Myocyte (in vitro differentiated cells): Measurements from ENCODE around the gene POLD2. TPM values are rescaled to one million over a fixed set of nuclear protein-coding genes. Genes with fewer than 3 reads are reported as not detected.
A peak's percentile ranks its signal among the peaks of the same experiment; 100 is the strongest.

Experiments
- DNase-seq: peaks from one replicate; pipeline ENCODE4 v3.0.0-alpha.2; 2012; ENCODE audit warnings: low read depth
- total RNA-seq: library from RNA; depleted of rRNA; stranded (reverse); fragments of >200 nt; gene quantifications from 2 replicates; pipeline ENCODE4 v1.2.3, GENCODE V29; 2014

POLD2 gene
- total RNA-seq, 1 donor from 2014 or later: 199 TPM

GRCh38 chr7:44152971-44153947 is 29.9 kb upstream of the POLD2 start:
- no peak for DNase-seq

- DNase-seq: no peak
Measured at GRCh38 chr7:44151956-44152355, 28.6 kb upstream of the POLD2 start.

- DNase-seq: no peak
Measured at GRCh38 chr7:44150966-44151941, 27.9 kb upstream of the POLD2 start.

GRCh38 chr7:44150466-44150832 is 27.1 kb upstream of the POLD2 start:
- peak; percentile 83 for DNase-seq

- peak; percentile 46 for DNase-seq
Measured at GRCh38 chr7:44149571-44150465, 26.5 kb upstream of the POLD2 start.

- DNase-seq: no peak
Measured at GRCh38 chr7:44148961-44149536, 25.7 kb upstream of the POLD2 start.

- DNase-seq: no peak
Measured at GRCh38 chr7:44148166-44148565, 24.8 kb upstream of the POLD2 start.

- no peak for DNase-seq
Measured at GRCh38 chr7:44147026-44147991, 24.0 kb upstream of the POLD2 start.

- DNase-seq: no peak
Measured at GRCh38 chr7:44145969-44146911, 22.9 kb upstream of the POLD2 start.

- DNase-seq: no peak
Measured at GRCh38 chr7:44145479-44145968, 22.2 kb upstream of the POLD2 start.

GRCh38 chr7:44144968-44145478 is 21.7 kb upstream of the POLD2 start:
- no peak for DNase-seq

GRCh38 chr7:44144426-44144967 is 21.1 kb upstream of the POLD2 start:
- DNase-seq: no peak

GRCh38 chr7:44143646-44144250 is 20.4 kb upstream of the POLD2 start:
- no peak for DNase-seq

- no peak for DNase-seq
Measured at GRCh38 chr7:44142028-44142427, 18.7 kb upstream of the POLD2 start.

- no peak for DNase-seq
Measured at GRCh38 chr7:44141221-44141850, 18.0 kb upstream of the POLD2 start, which contains the start of gene MYL7. Gene MYL7 (minus strand): TSS chr7:44141332. CDS start chr7:44141305, 27 bp downstream.

GRCh38 chr7:44140341-44140740 is 17.0 kb upstream of the POLD2 start:
- no peak for DNase-seq
